ENCODE data around the gene NKD1. TPM values are rescaled to one million over a fixed set of nuclear protein-coding genes. Genes with fewer than 3 reads are reported as not detected.

Gene NKD1
- total RNA-seq, 2 donors from 2014 or later = 2.3 TPM

DNA sequence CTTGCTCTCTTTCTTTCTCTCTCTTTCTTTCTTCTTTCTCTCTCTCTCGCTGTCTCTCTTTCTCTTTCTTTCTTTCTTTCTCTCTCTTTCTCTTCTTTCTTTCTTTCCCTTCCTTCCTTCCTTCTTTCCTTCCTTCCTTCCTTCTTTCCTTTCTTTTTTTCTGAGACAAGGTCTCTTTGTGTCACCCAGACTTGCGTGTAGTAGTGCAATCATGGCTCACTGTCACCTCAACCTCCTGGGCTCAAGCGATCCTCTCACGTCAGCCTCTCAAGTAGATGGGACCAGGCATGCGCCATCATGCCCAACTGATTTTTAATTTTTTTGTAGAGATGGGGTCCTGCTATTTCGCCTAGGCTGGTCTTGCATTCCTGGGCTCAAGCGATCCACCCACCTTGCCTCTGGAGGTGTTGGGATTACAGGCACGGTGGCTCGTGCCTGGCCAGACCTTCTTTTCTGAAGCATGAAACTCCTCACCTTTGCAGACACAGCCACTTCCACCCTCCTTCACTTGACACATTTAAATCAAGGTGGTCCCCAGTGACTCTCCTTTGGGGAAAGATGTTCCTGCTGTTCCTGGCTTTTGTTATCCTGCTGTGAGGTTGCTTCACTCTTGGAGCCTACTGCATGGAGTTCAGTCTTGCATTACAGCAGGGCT lies 26.8 kb upstream of the NKD1 start:
- H3K36me3 ChIP-seq = no peaks in the 10 kb centered on the region
- no peaks in the 10 kb centered on the region for H3K4me1 ChIP-seq
- no peak overlapping the region for H3K27ac ChIP-seq
- H3K4me3 ChIP-seq = no peak overlapping the region
- H3K9ac ChIP-seq (ENCODE audit: low read depth in 2 of 2, low read length in 2 of 2) = no peak overlapping the region
- intact Hi-C loops (cut with DNase I) = no loop called here
- no peaks in the 10 kb centered on the region for H3K9me3 ChIP-seq
- no peaks in the 10 kb centered on the region for H3K27me3 ChIP-seq
- TF ChIP-seq, protein P1, sequence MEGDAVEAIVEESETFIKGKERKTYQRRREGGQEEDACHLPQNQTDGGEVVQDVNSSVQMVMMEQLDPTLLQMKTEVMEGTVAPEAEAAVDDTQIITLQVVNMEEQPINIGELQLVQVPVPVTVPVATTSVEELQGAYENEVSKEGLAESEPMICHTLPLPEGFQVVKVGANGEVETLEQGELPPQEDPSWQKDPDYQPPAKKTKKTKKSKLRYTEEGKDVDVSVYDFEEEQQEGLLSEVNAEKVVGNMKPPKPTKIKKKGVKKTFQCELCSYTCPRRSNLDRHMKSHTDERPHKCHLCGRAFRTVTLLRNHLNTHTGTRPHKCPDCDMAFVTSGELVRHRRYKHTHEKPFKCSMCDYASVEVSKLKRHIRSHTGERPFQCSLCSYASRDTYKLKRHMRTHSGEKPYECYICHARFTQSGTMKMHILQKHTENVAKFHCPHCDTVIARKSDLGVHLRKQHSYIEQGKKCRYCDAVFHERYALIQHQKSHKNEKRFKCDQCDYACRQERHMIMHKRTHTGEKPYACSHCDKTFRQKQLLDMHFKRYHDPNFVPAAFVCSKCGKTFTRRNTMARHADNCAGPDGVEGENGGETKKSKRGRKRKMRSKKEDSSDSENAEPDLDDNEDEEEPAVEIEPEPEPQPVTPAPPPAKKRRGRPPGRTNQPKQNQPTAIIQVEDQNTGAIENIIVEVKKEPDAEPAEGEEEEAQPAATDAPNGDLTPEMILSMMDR (IDR thresholded peaks at IDR 0.05) = no peak
- DNase-seq = no peak

DNA sequence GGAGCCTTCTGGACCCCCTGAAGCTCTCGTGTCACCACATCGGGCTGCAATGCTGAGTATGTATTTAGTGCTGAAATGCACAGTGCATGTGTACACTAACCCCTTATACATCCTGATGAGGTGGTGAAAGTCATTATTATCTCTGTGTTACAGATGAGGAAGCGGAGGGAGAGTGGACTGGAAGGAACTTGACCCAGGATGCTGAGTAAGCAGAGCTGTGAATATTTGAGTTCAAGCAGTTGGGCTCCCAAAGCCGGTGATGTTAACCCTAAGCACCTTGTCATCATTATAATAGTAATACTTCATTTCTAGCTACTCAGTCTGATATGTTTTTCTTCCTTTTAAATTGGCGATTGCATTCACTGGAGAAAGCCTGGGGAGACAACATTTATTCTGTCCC lies 25.9 kb upstream of the NKD1 start:
- no peaks in the 10 kb centered on the region for H3K36me3 ChIP-seq
- intact Hi-C loops (cut with DNase I) = no loop called here
- no peak for DNase-seq
- TF ChIP-seq, protein P1 (IDR thresholded peaks at IDR 0.05) = no peak
- no peak overlapping the region for H3K9ac ChIP-seq (ENCODE audit: low read depth in 2 of 2, low read length in 2 of 2)
- H3K4me1 ChIP-seq = no peaks in the 10 kb centered on the region
- H3K27ac ChIP-seq = no peak overlapping the region
- no peaks in the 10 kb centered on the region for H3K9me3 ChIP-seq
- H3K4me3 ChIP-seq = no peak overlapping the region
- no peaks in the 10 kb centered on the region for H3K27me3 ChIP-seq

DNA sequence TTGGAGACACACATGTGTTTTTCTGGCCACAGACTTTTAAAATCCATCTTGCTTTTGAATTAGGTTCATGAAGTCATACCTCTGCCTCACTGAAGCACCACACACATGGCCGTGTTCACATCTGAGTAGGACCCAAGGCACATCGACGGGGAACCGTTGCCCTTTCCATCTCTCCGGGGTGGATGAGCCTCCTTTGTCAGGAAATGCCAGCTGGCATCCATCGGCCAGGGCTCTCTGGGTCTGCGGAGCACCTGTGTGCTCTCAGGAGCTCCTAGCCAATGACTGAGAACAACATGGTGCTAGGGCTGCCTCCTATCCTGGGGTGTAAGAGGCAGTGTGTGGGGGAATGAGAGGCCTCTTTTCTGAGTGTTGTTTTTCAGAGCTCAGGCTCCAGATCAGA lies 24.5 kb upstream of the NKD1 start:
- intact Hi-C loops (cut with DNase I) = no loop called here
- H3K9me3 ChIP-seq = no peaks in the 10 kb centered on the region
- TF ChIP-seq, protein P1 (IDR thresholded peaks at IDR 0.05) = no peak
- H3K27ac ChIP-seq = no peak overlapping the region
- H3K9ac ChIP-seq (ENCODE audit: low read depth in 2 of 2, low read length in 2 of 2) = no peak overlapping the region
- no peak for DNase-seq
- H3K4me3 ChIP-seq = no peak overlapping the region
- no peaks in the 10 kb centered on the region for H3K4me1 ChIP-seq
- no peaks in the 10 kb centered on the region for H3K27me3 ChIP-seq
- no peaks in the 10 kb centered on the region for H3K36me3 ChIP-seq

DNA sequence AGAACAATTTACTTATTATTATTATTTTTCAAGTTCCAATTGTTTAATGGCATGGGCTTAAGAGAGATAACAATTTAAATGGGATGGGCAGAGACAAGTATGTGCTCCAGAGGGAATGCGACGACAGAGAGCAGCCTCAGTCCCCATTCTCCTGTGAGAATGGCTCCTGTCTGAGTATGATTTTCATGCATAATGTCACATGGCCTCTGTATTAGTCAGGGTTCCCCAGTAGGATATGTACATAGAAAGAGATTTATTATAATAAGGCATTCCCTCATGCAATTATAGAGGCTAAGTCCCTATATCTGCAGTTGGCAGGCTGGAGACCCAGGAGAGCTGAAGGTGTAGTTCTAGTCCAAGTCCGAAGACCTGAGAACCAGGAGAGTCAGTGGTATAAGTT lies 22.9 kb upstream of the NKD1 start:
- H3K27me3 ChIP-seq = no peaks in the 10 kb centered on the region
- H3K9ac ChIP-seq (ENCODE audit: low read depth in 2 of 2, low read length in 2 of 2) = no peak overlapping the region
- H3K36me3 ChIP-seq = no peaks in the 10 kb centered on the region
- no peak for DNase-seq
- no peak overlapping the region for H3K4me3 ChIP-seq
- TF ChIP-seq, protein P1 (IDR thresholded peaks at IDR 0.05) = no peak
- H3K27ac ChIP-seq = no peak overlapping the region
- H3K4me1 ChIP-seq = no peaks in the 10 kb centered on the region
- no peaks in the 10 kb centered on the region for H3K9me3 ChIP-seq
- intact Hi-C loops (cut with DNase I) = no loop called here

DNA sequence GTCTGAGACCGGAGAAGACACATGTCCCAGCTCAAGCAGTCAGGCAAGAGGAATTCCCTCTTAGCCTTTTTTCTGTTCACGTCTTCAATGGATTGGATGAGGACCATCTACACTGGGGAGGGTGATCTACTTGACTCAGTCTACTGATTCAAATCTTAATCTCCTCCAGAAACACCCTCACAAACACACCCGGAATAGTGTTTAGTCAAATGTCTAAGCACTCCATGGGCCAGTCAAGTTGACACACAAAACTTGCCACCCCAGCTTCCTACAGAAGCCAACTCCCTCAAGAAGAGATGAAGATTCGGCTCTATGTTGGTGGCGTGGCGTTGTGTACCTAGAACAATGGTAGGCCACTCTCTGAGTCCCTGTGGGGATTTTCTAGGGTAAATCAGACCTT lies 22.5 kb upstream of the NKD1 start:
- no peak for DNase-seq
- Histone ChIP-seq H3K27me3 (no peaks in the 10 kb centered on the region), H3K4me3 (no peak overlapping the region), H3K27ac (no peak overlapping the region), H3K9me3 (no peaks in the 10 kb centered on the region), H3K4me1 (no peaks in the 10 kb centered on the region), H3K9ac (ENCODE audit: low read depth in 2 of 2, low read length in 2 of 2) (no peak overlapping the region), H3K36me3 (no peaks in the 10 kb centered on the region)
- TF ChIP-seq, protein P1 (IDR thresholded peaks at IDR 0.05) = no peak
- intact Hi-C loops (cut with DNase I) = no loop called here

Data from colonic mucosa (tissue), 4 donors.